Activated naive CD8-positive, alpha-beta T cell treated with anti-CD3 and anti-CD28 coated beads, Interleukin-2, amount 10 ng/mL, durations not matched to agents 7 days and 5 days (primary cell): ENCODE measurements around the gene FHL2. TPM values are rescaled to one million over a fixed set of nuclear protein-coding genes. Genes with fewer than 3 reads are reported as not detected.
A peak's percentile ranks its signal among the peaks of the same experiment; 100 is the strongest.
"Not testable (repeated sequence)": the region's sequence is repeated elsewhere in the genome, so short reads cannot be mapped to it uniquely, and the experiment has no call there.

Experiments
- ATAC-seq: fragments of 150-1000 bp; cut with Tn5 transposase; one replicate; pipeline ENCODE4 v1.10.0; 2021; ENCODE audit warnings: low read depth, moderate library complexity
- POLR2A ChIA-PET: fragments of 350-600 bp; sonication (Branson Sonifier 250); formaldehyde crosslinking; loops from one replicate; lab custom pipeline; 2021; ENCODE audit warnings: antibody characterized with exemption; lab: Charles Lee
- DNase-seq: peaks from one replicate; pipeline ENCODE4 v3.0.0; 2021
- H3K27ac Mint-ChIP-seq: one replicate; pipeline ENCODE4 v1.8.0; 2022; ENCODE audit warnings: mild to moderate bottlenecking, mixed read lengths
- H3K27me3 Mint-ChIP-seq: one replicate; pipeline ENCODE4 v1.8.0; 2022; ENCODE audit warnings: mild to moderate bottlenecking, moderate library complexity, mixed read lengths
- H3K36me3 Mint-ChIP-seq: one replicate; pipeline ENCODE4 v1.8.0; 2021; ENCODE audit warnings: mild to moderate bottlenecking, mixed read lengths
- H3K4me1 Mint-ChIP-seq: one replicate; pipeline ENCODE4 v1.8.0; 2021; ENCODE audit warnings: mixed read lengths
- H3K4me3 Mint-ChIP-seq: one replicate; pipeline ENCODE4 v1.8.0; 2022; ENCODE audit warnings: mild to moderate bottlenecking, moderate library complexity, mixed read lengths
- H3K9me3 Mint-ChIP-seq: one replicate; pipeline ENCODE4 v1.8.0; 2021; ENCODE audit warnings: mixed read lengths
- total RNA-seq, 2 experiments: library from RNA; stranded (reverse); gene quantifications; one replicate each; pipeline ENCODE4 v1.2.3, GENCODE V29; 2021

FHL2 gene
- total RNA-seq, 2 experiments from 2014 or later, result 0.80 to 1.1 TPM

DNA sequence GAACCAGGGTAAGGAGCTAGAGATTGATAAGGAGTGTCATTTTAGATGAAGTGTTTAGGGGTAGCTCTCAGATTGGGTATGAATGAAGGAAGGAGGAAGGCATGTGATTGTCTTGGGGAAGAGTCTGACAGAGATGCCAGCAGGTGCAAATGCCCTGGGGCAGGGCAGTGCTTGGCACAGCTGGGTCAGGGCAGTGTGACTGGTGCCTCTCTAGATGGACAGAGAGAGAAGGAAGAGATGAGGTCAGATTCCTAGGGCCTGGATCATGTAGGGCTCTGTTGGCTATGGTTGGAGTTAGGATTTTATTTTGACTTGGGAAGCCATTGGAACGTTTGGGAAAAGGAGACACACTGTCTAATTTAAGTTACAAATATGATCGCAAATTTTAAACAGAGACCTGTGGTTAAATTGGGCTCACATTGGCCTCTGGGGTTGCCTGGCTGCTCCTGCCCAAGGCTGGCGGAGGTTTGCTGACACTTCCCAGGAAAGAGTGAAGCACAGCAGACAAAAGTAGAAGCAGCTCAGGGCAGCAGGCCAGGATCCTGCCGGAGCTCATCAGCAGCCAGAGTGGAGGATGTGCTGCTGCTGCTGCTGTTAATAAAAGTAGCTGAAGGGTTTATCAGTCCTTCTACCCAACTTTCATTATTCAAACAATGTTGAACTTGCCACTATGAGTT, 32.7 kb upstream of the FHL2 start:
- Mint-ChIP-seq H3K36me3 (no peaks in the 10 kb centered on the region), H3K27me3 (peaks cover 24% of the 10 kb centered on the region), H3K9me3 (no peaks in the 10 kb centered on the region), H3K4me3 (no peak overlapping the region), H3K27ac (no peak overlapping the region), H3K4me1 (peaks cover 11% of the 10 kb centered on the region)
- no peak for ATAC-seq
- POLR2A ChIA-PET, result no interaction called here
- no peak for DNase-seq

DNA sequence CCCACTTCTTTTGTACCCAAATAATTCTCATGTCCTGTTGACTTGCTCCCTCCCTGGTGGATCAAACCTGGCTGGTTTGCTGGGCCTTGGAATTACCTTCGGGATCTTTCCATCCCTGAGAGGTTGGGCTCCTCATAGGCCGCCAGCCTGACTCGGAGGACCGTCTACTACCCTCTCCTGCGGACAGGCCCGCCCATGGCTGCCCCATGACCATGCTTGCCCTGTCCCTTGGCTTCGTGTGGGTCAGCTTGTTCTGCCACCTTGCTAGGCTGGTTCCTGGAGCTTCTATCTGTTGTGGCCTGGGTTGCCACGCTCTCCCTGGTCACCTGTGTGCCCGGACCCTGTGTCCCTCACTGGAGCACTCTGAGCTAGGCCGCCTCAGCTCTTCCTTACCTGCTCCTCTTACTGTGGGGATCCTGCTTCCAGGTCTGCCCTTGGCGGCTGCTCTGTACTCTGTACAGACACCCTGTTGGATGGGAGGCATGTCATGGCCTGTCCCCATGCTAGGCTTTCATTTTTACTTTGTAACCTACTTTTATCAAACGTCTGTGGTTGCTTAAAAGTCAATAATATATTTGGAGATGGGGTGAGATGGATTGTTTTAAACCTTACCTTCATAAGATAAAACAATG, 29.7 kb upstream of the FHL2 start:
- POLR2A ChIA-PET, result no interaction called here
- Mint-ChIP-seq H3K4me1 (peaks cover 17% of the 10 kb centered on the region), H3K27me3 (peaks cover 25% of the 10 kb centered on the region), H3K36me3 (no peaks in the 10 kb centered on the region), H3K9me3 (peaks cover 1% of the 10 kb centered on the region), H3K27ac (no peak overlapping the region), H3K4me3 (no peak overlapping the region)
- DNase-seq (no peak), ATAC-seq (no peak)

DNA sequence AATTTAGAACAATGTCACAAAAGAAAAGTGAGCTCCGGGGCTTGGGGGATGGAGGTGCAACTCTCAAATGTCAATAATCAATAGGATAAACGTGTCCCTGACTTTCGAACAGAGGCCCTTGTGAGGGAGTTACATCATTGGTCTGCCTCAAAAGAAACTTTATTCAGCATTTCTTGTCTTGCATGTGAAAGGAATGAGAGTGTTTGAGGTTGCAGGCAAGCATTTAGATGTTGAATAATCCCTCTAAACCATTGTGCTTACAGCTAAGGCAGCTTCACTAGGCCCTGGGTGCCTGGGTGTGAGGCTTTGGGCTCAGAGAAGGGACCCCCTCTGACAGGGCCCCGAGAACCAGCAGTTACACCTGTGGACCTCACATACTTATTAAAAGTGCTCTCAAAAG, 28.6 kb upstream of the FHL2 start:
- no peak overlapping the region for H3K27ac Mint-ChIP-seq

DNA sequence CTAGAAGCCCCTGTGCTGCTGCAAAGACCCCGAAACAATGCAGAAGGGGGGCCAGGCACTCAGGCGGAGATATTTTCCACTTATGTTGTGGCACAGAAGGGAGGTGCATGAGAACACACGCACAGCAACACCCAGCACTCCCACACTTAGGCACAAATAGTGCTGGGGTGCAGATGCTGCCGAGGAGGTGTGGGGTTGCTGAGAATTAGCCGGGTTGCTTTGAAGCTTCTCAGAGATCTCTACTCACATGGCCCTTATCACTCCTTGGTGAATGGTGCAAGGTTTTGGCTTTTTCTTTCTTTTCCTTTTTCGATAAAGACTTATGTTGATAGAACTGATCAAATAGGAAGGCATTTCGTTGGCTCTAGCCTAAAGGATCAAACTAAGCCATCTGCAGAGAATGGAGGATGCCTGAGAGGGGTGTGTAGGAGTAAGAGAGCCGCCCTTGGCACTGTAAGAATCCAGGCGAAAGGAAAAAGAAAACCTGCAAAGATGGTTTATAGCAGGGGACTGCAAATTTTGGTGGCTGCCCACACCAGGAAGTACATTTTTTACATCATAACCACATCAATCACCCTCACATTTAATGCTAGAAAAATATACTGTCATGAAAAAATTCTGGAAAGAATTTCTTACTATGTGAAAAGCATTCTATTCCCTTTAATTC, 27.9 kb upstream of the FHL2 start:
- peak overlapping the region; percentile 27 for H3K4me3 Mint-ChIP-seq
- no peak for DNase-seq
- peak overlapping the region; percentile 0 for H3K27ac Mint-ChIP-seq
- H3K36me3 Mint-ChIP-seq, result no peaks in the 10 kb centered on the region
- peaks cover 17% of the 10 kb centered on the region for H3K4me1 Mint-ChIP-seq
- peak; percentile 68 for ATAC-seq
- H3K27me3 Mint-ChIP-seq, result peaks cover 27% of the 10 kb centered on the region
- H3K9me3 Mint-ChIP-seq, result peaks cover 3% of the 10 kb centered on the region
- POLR2A ChIA-PET, result no interaction called here

More for the DNA sequence above, 28.6 kb upstream of the FHL2 start:
- peaks cover 1% of the 10 kb centered on the region for H3K9me3 Mint-ChIP-seq
- POLR2A ChIA-PET, result no interaction called here
- ATAC-seq (no peak), DNase-seq (no peak)
- peaks cover 30% of the 10 kb centered on the region for H3K27me3 Mint-ChIP-seq
- no peaks in the 10 kb centered on the region for H3K36me3 Mint-ChIP-seq
- H3K4me3 Mint-ChIP-seq, result peak overlapping the region; percentile 27
- peaks cover 17% of the 10 kb centered on the region for H3K4me1 Mint-ChIP-seq

DNA sequence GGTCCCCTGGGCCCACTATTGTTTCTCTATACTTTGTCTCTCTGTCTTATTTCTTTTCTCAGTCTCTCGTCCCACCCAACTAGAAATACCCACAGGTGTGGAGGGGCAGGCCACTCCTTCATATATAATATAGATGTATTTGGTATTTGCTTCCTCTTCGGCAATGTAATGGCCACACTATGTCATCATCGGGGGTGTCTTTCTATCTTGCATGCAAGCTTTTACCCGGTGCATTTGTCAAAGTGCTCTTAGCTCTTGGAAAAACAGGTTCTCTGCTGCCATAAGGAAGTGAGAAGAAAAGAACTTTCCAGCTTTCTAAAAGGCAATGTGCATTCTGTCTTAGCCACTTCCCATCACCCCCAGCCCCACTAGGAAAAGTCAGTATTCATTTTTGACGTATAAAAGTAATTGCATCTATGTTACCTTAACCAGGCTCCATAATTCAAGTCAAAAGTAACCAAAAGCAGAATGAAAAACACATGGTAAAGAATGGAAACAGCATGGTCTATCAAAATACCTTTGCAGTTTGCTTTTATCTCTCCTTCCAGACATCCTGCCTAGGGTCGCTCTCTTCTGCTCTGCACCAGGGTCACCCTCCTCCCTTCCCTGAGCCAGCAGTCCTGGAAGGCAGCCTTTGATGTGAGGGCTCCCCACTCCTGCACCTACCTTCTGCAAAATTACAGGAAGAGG, 27.2 kb upstream of the FHL2 start:
- no peak overlapping the region for H3K27ac Mint-ChIP-seq
- ATAC-seq, result peak; percentile 22
- no peak for DNase-seq
- peaks cover 23% of the 10 kb centered on the region for H3K27me3 Mint-ChIP-seq
- peaks cover 4% of the 10 kb centered on the region for H3K9me3 Mint-ChIP-seq
- H3K4me1 Mint-ChIP-seq, result peaks cover 17% of the 10 kb centered on the region
- POLR2A ChIA-PET, result no interaction called here
- no peaks in the 10 kb centered on the region for H3K36me3 Mint-ChIP-seq
- peak overlapping the region; percentile 27 for H3K4me3 Mint-ChIP-seq

DNA sequence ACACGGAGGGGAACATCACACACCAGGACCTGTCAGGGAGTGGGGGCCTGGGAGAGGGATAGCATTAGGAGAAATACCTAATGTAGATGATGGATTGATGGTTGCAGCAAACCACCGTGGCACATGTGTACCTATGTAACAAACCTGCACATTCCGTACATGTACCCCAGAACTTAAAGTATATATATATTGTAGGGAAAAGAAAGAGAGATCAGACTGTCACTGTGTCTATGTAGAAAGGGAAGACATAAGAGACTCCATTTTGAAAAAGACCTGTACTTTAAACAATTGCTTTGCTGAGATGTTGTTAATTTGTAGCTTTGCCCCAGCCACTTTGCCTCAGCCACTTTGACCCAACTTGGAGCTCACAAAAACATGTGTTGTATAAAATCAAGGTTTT, 26.0 kb upstream of the FHL2 start:
- Mint-ChIP-seq H3K4me1 (peaks cover 17% of the 10 kb centered on the region), H3K27me3 (peaks cover 28% of the 10 kb centered on the region)
- H3K4me3 Mint-ChIP-seq, H3K36me3 Mint-ChIP-seq, POLR2A ChIA-PET, DNase-seq, H3K27ac Mint-ChIP-seq, H3K9me3 Mint-ChIP-seq, ATAC-seq: not testable (repeated sequence)

DNA sequence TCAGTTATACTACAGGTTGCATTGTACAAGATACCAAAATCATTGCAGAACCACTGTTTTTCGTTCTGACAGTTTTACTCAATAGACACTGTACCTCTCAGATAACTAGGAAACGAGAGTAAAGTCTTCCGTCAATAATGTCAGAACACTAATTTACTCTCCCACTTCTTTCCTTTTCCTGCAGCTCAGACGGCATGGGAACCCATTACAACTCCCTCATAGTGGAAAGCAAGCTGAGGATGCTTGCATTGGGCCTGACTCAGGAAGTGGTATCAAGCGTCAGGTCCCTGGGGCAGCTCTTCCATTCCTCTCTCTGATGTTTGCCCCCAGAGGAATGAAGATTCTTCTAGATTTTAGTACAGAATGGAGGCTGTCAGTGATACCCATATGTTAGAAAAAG, 23.9 kb upstream of the FHL2 start:
- DNase-seq, result no peak
- POLR2A ChIA-PET, result no interaction called here
- Mint-ChIP-seq H3K36me3 (no peaks in the 10 kb centered on the region), H3K4me1 (peaks cover 15% of the 10 kb centered on the region), H3K4me3 (no peak overlapping the region), H3K27me3 (peaks cover 21% of the 10 kb centered on the region), H3K27ac (no peak overlapping the region), H3K9me3 (peaks cover 7% of the 10 kb centered on the region)
- no peak for ATAC-seq

DNA sequence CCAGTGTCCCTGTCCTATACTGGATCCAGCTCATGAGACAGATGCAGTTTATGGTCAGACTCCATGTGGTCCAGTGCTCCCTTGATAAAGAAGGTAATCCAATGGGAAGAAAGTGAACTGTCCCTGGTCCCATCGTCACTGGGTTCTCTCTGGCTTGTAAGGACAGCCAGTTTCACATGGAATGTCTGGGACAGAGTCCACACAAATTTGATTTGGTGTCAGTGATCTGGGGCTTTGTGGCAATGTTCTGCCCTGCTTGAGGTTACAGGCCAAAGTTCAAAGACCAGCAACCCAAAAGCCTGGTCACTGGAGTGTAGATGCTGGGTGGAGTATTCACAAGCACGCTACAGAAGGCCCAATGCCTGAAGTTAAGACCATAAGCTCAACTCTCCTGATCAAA, 22.2 kb upstream of the FHL2 start:
- H3K27ac Mint-ChIP-seq, result no peak overlapping the region
- H3K9me3 Mint-ChIP-seq, result peaks cover 7% of the 10 kb centered on the region
- peaks cover 28% of the 10 kb centered on the region for H3K27me3 Mint-ChIP-seq
- H3K4me3 Mint-ChIP-seq, result no peak overlapping the region
- POLR2A ChIA-PET, result no interaction called here
- DNase-seq, result no peak
- ATAC-seq, result no peak
- H3K4me1 Mint-ChIP-seq, result peaks cover 4% of the 10 kb centered on the region
- H3K36me3 Mint-ChIP-seq, result no peaks in the 10 kb centered on the region

DNA sequence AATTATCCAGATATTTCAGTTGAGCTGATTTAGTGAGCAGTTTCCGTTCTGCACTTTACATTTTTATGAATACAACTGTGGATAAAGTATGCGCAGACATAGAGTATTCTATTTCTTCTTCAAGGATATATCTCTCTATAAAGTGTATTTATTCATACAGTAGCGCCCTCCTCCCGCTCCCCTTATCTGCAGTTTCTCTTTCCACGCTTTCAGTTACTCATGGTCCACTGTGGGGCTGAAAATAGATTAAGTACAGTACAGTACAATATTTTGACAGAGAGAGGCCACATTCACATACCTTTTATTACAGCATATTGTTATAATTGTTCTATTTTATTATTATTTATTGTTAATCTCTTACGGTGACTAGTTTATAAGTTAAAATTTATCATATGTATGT, 19.7 kb upstream of the FHL2 start:
- no peak for DNase-seq
- Mint-ChIP-seq H3K36me3 (no peaks in the 10 kb centered on the region), H3K4me3 (no peak overlapping the region), H3K27ac (no peak overlapping the region), H3K9me3 (peaks cover 5% of the 10 kb centered on the region), H3K4me1 (peaks cover 2% of the 10 kb centered on the region), H3K27me3 (peaks cover 32% of the 10 kb centered on the region)
- POLR2A ChIA-PET, result interaction anchor here (0.6 kb wide), 1 partner anchor 30 kb away, joined by 3 read pairs; no protein-coding TSS in a partner anchor
- no peak for ATAC-seq

DNA sequence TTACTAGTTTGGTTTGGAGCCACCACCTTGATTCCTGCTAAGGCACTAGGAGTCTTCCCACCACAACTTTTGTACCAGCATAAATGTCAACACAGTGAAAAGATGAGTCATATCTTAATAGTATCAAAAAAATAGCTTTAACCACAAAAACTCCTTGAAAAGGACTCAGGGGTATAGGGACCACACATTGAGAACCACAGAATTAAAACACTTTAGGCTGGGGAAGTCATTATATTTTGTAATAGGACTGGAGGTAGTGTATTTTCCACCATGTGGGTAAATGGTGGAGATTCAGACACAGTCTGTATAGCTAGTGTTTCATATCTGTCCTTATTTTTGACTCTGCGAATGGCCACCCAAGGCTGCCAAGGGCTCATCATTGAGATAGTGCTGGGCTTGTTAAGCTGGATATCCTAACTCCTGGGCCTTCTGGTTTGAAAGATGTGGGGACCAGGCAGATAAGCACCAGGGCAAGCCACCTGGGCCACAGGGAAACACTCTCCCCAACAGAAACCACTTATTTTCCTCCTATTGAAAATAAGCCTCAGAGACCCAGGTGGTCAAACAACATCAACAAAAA, 19.1 kb upstream of the FHL2 start:
- H3K9me3 Mint-ChIP-seq, result peaks cover 5% of the 10 kb centered on the region
- POLR2A ChIA-PET, result interaction anchor here (0.6 kb wide), 1 partner anchor 29 kb away, joined by 3 read pairs; no protein-coding TSS in a partner anchor
- no peak for DNase-seq
- peaks cover 2% of the 10 kb centered on the region for H3K4me1 Mint-ChIP-seq
- no peak overlapping the region for H3K4me3 Mint-ChIP-seq
- no peaks in the 10 kb centered on the region for H3K36me3 Mint-ChIP-seq
- H3K27ac Mint-ChIP-seq, result no peak overlapping the region
- peak; percentile 36 for ATAC-seq
- peaks cover 29% of the 10 kb centered on the region for H3K27me3 Mint-ChIP-seq

DNA sequence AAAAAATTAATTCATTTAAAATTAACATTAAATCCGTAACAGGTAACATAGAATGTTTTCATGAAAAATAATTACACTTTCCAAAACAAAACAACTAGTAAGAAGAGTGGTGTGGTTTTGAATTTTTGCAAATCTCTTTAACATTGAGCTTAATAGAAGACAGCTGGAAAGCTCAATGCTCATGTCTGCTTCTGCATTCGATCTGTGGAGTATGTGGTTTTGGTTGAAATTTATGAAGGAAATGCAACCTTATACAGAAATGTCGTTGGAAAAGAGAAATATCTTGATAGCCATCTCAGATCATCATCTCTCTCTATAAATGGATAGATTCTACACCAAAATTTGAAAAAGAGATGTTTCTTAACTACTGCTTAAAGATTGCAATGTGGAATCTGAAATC, 17.3 kb upstream of the FHL2 start:
- Mint-ChIP-seq H3K4me1 (peaks cover 2% of the 10 kb centered on the region), H3K36me3 (no peaks in the 10 kb centered on the region), H3K9me3 (peaks cover 3% of the 10 kb centered on the region), H3K4me3 (no peak overlapping the region), H3K27ac (no peak overlapping the region), H3K27me3 (peaks cover 32% of the 10 kb centered on the region)
- ATAC-seq, result no peak
- POLR2A ChIA-PET, result no interaction called here
- no peak for DNase-seq

DNA sequence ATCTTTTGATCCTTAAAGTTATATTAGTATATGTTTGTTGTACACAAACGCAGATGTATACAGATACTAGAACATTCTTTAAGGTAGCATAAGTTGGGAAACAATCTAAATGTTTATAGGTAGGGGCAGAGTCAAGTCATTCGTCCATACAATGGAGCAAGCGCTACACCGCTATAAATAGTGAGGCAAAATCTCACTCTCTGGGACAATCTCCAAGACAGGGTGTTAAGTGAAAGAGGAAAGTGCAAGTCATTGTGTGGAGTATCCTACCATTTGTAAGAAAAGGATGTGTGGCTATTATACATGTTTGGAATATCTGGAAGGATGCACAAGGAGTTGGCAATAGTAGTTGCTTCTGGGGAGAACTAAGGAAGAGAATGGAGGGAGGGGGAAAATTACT, 16.2 kb upstream of the FHL2 start:
- peaks cover 2% of the 10 kb centered on the region for H3K4me1 Mint-ChIP-seq
- H3K27ac Mint-ChIP-seq, result no peak overlapping the region
- ATAC-seq (no peak), DNase-seq (no peak)
- no peaks in the 10 kb centered on the region for H3K9me3 Mint-ChIP-seq
- H3K27me3 Mint-ChIP-seq, result peaks cover 33% of the 10 kb centered on the region
- no peak overlapping the region for H3K4me3 Mint-ChIP-seq
- POLR2A ChIA-PET, result no interaction called here
- H3K36me3 Mint-ChIP-seq, result no peaks in the 10 kb centered on the region

DNA sequence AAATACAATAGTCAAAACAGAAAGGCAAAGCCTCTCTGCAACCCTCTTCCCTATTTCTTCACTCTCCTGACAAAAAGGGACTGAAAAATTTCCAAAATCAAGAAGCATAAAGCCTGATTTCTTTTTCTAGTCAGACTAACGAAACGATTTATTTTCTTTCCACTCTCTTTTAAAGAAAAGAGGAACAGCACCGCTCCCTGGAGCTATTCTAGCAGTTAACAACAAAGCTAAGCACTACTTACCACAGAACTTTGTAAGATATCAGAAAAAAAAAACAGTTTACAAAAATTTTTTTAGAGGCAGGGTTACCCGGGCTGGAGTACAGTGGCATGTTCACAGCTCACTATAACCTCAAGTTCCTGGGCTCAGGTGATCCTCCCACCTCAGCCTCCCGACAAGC, 14.4 kb upstream of the FHL2 start:
- Mint-ChIP-seq H3K27ac (no peak overlapping the region), H3K4me3 (no peak overlapping the region), H3K36me3 (no peaks in the 10 kb centered on the region), H3K9me3 (no peaks in the 10 kb centered on the region), H3K4me1 (peaks cover 2% of the 10 kb centered on the region), H3K27me3 (peaks cover 40% of the 10 kb centered on the region)
- POLR2A ChIA-PET, result no interaction called here
- ATAC-seq, result no peak
- no peak for DNase-seq
